Measurements from ENCODE around the gene OPA1. TPM values are rescaled to one million over a fixed set of nuclear protein-coding genes. Genes with fewer than 3 reads are reported as not detected.
"Not testable (repeated sequence)": the region's sequence is repeated elsewhere in the genome, so short reads cannot be mapped to it uniquely, and the experiment has no call there.

Gene OPA1
- total RNA-seq, 1 donor from 2014 or later = 84.9 TPM

- no peak for DNase-seq (ENCODE audit: low spot score)
These were observed 2.7 kb upstream of the OPA1 start for GRCh38 chr3:193590088-193590856.

DNA sequence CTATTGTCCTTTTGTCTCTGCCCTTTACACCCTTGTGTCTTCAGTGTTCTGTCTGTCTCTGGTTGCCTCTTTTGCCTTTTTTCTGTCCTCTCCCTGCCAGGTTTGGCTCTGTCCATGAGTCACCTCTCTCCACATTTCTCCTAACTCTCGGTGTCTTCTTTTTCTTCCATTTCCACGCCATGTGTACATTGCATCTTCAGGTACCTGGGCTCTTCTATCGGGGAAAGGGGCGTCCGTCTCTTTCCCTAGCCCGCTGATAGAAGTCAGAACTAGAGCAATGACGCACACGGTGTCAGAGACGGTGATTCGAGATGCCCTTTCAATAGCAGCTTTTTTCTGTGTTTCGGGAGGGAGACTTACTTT lies 641 bp downstream of the OPA1 start:
- no peak for DNase-seq (ENCODE audit: low spot score)

DNA sequence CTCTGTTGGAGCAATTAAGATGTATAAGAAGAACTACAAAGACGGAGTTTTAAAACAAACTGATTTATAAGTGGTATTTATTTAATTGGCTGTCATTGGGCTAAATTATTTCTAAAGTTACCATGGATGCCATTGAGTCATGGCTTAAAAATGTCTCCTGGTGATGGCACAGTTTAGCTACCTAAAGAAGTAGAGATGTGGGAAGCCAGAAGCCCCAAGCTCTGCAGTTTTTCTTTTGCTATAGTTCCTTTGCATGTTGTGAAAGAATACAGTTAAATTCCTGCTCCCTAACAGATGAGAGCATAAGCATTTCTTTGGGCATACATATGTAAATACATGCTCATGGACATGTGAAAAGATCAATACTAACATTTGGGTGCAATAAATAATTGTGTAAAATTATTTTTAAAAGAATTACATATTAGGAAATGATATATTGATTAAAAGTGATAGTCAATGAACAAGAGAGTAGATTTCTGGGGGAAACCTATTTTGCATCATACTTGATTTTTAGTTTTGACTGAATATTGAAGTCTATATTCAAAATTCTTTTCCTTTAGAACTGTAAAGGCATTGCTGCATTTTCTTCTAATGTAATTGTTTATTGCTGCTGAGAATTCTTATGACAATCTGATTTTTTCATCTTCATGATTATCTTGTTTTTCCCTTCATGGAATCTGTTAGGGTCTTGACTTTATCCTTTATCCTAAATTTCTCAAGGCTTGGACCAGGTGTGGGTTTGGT lies 2.1 kb downstream of the OPA1 start:
- no peak for DNase-seq (ENCODE audit: low spot score)

DNA sequence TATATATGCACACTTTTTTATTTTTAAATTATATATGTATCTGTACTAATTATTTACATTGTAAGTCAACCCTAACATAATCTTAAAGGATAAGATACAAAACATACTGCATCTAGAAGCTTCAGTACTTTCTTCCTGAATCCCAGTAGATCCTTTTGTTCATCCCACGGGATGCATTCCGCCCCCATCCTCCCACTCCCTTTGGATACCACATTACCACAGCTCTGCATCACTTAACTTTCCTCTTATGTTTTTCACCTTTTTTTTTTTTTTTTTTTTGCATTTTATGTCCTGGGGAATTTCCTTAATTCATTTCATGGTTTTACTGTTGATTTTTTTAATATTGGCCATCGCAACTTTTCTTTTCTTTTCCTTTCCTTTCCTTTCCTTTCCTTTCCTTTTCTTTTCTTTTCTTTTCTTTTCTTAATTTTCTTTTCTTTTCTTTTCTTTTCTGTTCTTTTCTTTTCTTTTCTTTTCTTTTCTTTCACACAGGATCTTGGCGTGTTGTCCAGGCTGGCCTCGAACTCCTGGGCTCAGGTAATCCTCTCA lies 3.0 kb downstream of the OPA1 start:
- no peak for DNase-seq (ENCODE audit: low spot score)

DNA sequence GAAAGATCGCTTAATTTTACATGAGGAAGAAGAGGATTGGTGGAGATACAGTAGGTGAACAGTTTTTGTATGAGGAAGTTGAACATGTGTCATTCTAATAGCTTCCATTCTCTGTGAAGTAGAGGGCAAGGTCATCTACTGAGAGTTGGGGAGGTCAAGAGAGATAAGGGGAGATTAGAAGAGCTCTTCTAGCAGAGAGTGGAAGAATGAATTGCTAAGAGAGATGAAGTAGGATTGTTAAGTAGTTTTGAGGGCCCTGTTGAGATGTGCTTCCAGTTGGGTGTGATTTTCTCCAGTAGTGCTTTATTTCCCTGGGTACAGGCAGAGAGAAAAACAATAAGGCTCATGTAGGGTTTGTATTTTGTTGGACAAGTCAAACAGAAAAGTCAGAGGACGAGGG lies 5.2 kb downstream of the OPA1 start:
- DNase-seq (ENCODE audit: low spot score) = no peak

- no peak for DNase-seq (ENCODE audit: low spot score)
These were observed 6.4 kb downstream of the OPA1 start for GRCh38 chr3:193599393-193599792.

GRCh38 chr3:193605876-193606275 lies 12.9 kb downstream of the OPA1 start:
- DNase-seq (ENCODE audit: low spot score) = peak; percentile 58

DNA sequence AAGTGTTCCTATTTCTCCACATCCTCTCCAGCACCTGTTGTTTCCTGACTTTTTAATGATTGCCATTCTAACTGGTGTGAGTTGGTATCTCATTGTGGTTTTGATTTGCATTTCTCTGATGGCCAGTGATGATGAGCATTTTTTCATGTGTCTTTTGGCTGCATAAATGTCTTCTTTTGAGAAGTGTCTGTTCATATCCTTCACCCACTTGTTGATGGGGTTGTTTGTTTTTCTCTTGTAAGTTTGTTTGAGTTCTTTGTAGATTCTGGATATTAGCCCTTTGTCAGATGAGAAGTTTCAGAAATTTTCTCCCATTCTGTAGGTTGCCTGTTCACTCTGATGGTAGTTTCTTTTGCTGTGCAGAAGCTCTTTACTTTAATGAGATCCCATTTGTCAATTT lies 13.9 kb downstream of the OPA1 start:
- not testable (repeated sequence) for DNase-seq (ENCODE audit: low spot score)

- DNase-seq (ENCODE audit: low spot score) = not testable (repeated sequence)
These were observed 17.5 kb downstream of the OPA1 start for GRCh38 chr3:193610516-193610915.

DNA sequence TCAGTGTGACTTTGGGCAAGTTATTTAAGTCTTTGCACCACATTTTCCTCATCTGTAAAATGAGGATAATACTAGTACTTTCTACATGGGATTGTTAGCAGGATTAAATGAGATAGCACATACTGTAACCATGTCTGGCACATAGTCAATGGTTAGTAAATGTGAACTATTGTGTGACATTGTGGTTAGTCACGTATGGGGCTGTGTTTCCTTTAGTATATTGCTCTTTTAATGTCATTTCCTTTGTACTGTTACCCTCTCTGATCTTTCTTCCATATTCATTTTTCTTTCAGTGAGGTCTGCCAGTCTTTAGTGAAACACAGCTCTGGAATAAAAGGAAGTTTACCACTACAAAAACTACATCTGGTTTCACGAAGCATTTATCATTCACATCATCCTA lies 21.4 kb downstream of the OPA1 start:
- DNase-seq (ENCODE audit: low spot score) = no peak

GRCh38 chr3:193617628-193618027 lies 24.6 kb downstream of the OPA1 start:
- DNase-seq (ENCODE audit: low spot score) = no peak

- DNase-seq (ENCODE audit: low spot score) = no peak
These were observed 27.0 kb downstream of the OPA1 start for GRCh38 chr3:193620057-193620456.

DNA sequence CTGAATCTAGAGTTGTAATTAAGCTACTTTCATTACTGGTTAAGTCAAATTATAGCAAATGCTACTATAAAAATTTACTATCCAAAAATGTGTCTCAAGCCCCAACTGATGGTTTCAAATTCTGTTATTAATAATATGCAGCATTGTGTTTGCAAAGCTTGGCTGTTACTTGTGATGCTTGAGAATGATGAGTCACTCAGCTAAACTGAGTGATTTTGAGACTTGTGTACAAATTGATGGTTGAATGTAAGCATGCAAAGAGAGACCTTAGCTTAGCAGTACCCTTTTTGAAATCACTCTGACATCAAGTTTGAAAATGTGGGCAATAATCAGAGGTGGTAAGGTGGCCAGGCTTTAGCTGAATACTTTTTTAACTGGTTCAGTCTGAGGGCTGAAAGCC lies 27.6 kb downstream of the OPA1 start:
- DNase-seq (ENCODE audit: low spot score) = no peak

GRCh38 chr3:193621127-193621526 lies 28.1 kb downstream of the OPA1 start:
- no peak for DNase-seq (ENCODE audit: low spot score)

DNA sequence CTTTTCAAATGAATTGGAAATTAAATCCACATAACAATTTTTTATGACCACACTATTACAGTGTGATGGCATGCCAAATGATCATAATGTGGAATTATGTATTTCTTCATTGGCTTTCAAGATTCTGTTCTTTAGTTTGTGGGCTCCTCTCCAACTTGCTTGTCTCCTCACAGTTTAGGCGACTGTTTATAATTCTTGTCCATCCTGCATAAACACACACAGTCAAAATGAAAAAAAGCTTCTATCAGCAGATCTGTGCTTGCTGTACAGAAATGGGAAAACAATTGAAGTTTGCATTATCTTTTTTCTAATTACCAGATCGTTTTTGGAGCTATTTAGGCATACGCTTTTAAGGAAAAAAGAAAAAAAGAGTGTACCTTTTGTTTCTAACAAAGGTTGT lies 37.0 kb downstream of the OPA1 start:
- DNase-seq (ENCODE audit: low spot score) = no peak

DNA sequence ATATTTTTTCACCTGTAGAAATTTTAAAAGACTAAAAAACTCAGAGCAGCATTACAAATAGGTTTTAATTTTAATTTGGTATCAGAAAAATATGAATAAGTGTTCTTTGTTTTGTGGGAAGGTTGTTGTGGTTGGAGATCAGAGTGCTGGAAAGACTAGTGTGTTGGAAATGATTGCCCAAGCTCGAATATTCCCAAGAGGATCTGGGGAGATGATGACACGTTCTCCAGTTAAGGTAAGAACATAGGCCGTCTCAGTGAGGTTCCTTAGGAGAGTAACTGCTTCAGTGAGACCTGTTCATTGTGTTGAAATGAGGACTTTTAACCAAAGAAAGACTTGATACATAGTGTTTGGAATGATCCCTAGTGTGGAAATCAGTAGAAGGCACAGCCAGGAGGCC lies 44.8 kb downstream of the OPA1 start:
- no peak for DNase-seq (ENCODE audit: low spot score)

DNA sequence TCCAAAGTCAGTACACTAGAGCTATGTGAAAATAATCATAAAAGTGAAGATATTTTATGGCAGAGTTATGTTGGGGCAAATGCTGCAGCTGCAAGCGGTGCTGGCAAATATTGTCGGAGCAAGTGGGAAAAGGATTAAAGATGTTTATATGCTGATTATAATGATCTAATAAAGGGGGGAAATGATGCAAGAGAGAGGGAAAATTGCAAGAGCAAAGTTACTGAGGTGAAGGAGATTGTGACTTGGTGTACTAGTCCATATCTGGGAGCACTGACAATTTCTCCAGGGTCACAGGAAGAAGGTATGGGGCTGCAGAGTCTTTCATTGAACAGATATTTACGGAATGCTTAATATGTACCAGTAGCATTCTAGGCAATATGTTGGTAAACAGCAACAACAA lies 45.8 kb downstream of the OPA1 start:
- DNase-seq (ENCODE audit: low spot score) = no peak

DNA sequence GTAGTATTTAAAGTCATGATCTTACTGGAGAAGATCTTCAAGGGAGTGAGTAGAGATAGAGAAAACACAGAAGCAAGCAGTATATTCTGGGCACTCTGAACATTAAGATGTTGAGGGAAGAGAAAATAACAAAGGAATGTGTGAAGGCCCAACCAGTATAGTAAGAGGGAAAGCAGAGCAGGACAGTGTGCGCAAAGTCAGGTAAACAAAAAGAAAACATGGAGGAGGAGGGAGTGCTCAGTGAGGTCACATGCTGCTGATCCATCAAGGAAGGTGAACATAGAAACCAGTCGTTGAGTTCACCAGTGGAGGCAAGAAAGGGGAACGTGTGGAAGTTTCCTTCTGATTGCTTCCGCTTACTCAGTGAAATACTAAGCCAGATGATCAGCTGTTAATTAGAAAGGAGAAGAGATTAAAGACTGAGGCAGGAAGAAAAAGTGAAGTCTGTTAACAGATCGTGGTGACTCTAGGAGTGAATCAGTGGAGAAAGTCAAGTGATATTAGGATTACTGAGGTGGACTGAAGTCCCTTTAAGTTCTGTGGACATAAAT lies 47.2 kb downstream of the OPA1 start:
- no peak for DNase-seq (ENCODE audit: low spot score)

- no peak for DNase-seq (ENCODE audit: low spot score)
These were observed 47.9 kb downstream of the OPA1 start for GRCh38 chr3:193640728-193641439.

- DNase-seq (ENCODE audit: low spot score) = no peak
These were observed 48.4 kb downstream of the OPA1 start for GRCh38 chr3:193641440-193641775.

- no peak for DNase-seq (ENCODE audit: low spot score)
These were observed 52.8 kb downstream of the OPA1 start for GRCh38 chr3:193645806-193646205.

DNA sequence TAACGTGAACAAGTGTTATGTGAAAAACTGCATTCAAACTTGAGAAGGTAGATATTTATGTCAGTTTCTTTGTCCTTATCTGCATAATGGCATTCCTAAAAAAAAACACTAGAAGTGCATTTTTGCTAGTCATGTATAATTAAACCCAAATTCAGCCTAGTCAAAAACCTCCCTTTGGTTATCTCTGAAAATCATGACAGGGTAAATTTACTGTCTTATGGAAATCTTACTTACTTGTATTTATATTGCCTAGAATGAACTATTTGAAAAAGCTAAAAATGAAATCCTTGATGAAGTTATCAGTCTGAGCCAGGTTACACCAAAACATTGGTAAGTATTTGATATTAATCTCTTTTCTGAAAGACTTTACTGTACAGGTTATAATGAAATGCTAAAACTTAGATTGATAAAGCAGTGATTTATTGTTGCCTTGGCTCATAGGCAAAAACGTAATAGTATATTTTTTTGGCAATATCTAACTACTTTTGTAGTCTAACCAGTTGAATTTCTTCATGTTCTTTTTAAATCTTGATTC lies 55.6 kb downstream of the OPA1 start:
- DNase-seq (ENCODE audit: low spot score) = no peak

Measured in ureter (tissue), 1 donor.